ENCODE results near the gene KRTAP10-4.
"Not testable (repeated sequence)": the region's sequence is repeated elsewhere in the genome, so short reads cannot be mapped to it uniquely, and the experiment has no call there.

Gene KRTAP10-4

GRCh38 chr21:44533891-44534627 is 39.5 kb upstream of the KRTAP10-4 start:
- in situ Hi-C loops (cut with MboI; ENCODE audit: low sequenced_read_pairs) = no loop called here

- in situ Hi-C loops (cut with MboI; ENCODE audit: low sequenced_read_pairs) = no loop called here
These were observed 38.8 kb upstream of the KRTAP10-4 start for GRCh38 chr21:44534688-44535087.

GRCh38 chr21:44535963-44536362 is 37.6 kb upstream of the KRTAP10-4 start:
- in situ Hi-C loops (cut with MboI; ENCODE audit: low sequenced_read_pairs) = no loop called here

- in situ Hi-C loops (cut with MboI; ENCODE audit: low sequenced_read_pairs) = no loop called here
These were observed 35.3 kb upstream of the KRTAP10-4 start for GRCh38 chr21:44537930-44538911.

- in situ Hi-C loops (cut with MboI; ENCODE audit: low sequenced_read_pairs) = no loop called here
These were observed 34.5 kb upstream of the KRTAP10-4 start for GRCh38 chr21:44539046-44539445.

GRCh38 chr21:44539991-44540666 is 33.4 kb upstream of the KRTAP10-4 start, which contains the start of gene KRTAP10-1:
Gene KRTAP10-1, minus strand, starts transcription at chr21:44540195. Its CDS starts 45 bp downstream, at chr21:44540150.
- in situ Hi-C loops (cut with MboI; ENCODE audit: low sequenced_read_pairs) = no loop called here

- in situ Hi-C loops (cut with MboI; ENCODE audit: low sequenced_read_pairs) = no loop called here
These were observed 32.7 kb upstream of the KRTAP10-4 start for GRCh38 chr21:44540741-44541288.

GRCh38 chr21:44542716-44543115 is 30.8 kb upstream of the KRTAP10-4 start:
- in situ Hi-C loops (cut with MboI; ENCODE audit: low sequenced_read_pairs) = no loop called here

GRCh38 chr21:44544566-44544965 is 29.0 kb upstream of the KRTAP10-4 start:
- in situ Hi-C loops (cut with MboI; ENCODE audit: low sequenced_read_pairs) = no loop called here

GRCh38 chr21:44547656-44548331 is 25.7 kb upstream of the KRTAP10-4 start:
- in situ Hi-C loops (cut with MboI; ENCODE audit: low sequenced_read_pairs) = no loop called here

GRCh38 chr21:44548381-44548780 is 25.1 kb upstream of the KRTAP10-4 start:
- in situ Hi-C loops (cut with MboI; ENCODE audit: low sequenced_read_pairs) = no loop called here

GRCh38 chr21:44548922-44549321 is 24.6 kb upstream of the KRTAP10-4 start:
- in situ Hi-C loops (cut with MboI; ENCODE audit: low sequenced_read_pairs) = no loop called here

- in situ Hi-C loops (cut with MboI; ENCODE audit: low sequenced_read_pairs) = no loop called here
These were observed 23.9 kb upstream of the KRTAP10-4 start for GRCh38 chr21:44549525-44550211.

GRCh38 chr21:44550285-44550684 is 23.2 kb upstream of the KRTAP10-4 start:
- in situ Hi-C loops (cut with MboI; ENCODE audit: low sequenced_read_pairs) = not testable (repeated sequence)

- in situ Hi-C loops (cut with MboI; ENCODE audit: low sequenced_read_pairs) = no loop called here
These were observed 22.7 kb upstream of the KRTAP10-4 start for GRCh38 chr21:44550807-44551206.

GRCh38 chr21:44551340-44551961 is 22.1 kb upstream of the KRTAP10-4 start, which contains the start of gene KRTAP10-2:
Gene KRTAP10-2, minus strand, starts transcription at chr21:44551505. Its CDS starts 47 bp downstream, at chr21:44551458.
- in situ Hi-C loops (cut with MboI; ENCODE audit: low sequenced_read_pairs) = no loop called here

- in situ Hi-C loops (cut with MboI; ENCODE audit: low sequenced_read_pairs) = no loop called here
These were observed 21.4 kb upstream of the KRTAP10-4 start for GRCh38 chr21:44552136-44552535.

GRCh38 chr21:44552681-44553080 is 20.8 kb upstream of the KRTAP10-4 start:
- in situ Hi-C loops (cut with MboI; ENCODE audit: low sequenced_read_pairs) = no loop called here

Data from HL-60/S4 treated with phorbol 12-myristate 13-acetate at 8.2 ng/mL for 4 days and 3 days (cell line).